Body of pancreas (tissue), 4 donors: ENCODE measurements around the gene SSH2.

Experiments used
- CTCF ChIP-seq, 7 experiments: fragments of 450-650 bp in 4 of 7; fragments of 200-600 bp in 3 of 7; sonication (generic) in 3 of 7; IDR thresholded peaks; one replicate each; pipeline ENCODE4 v1.5.1; 2016 to 2019; ENCODE audit warnings: antibody characterized with exemption in 7 of 7
- POLR2A ChIP-seq, 3 donors: fragments of 450-650 bp; IDR thresholded peaks; one replicate each; pipeline ENCODE4 v1.6.1; 2016; ENCODE audit warnings: antibody characterized with exemption in 3 of 3, mild to moderate bottlenecking in 2 of 3

GRCh38 chr17:29948448-29949215 is 18.6 kb upstream of the SSH2 start:
- TF ChIP-seq CTCF (IDR thresholded peaks at IDR 0.05) (no peak), POLR2A (IDR thresholded peaks at IDR 0.05) (no peak)
